Tibial nerve (tissue), 4 donors: Measurements from ENCODE around the gene TRPM2. TPM values are rescaled to one million over a fixed set of nuclear protein-coding genes. Genes with fewer than 3 reads are reported as not detected.

Source experiments
- DNase-seq, 2 donors: peaks; one replicate each; pipeline ENCODE4 v3.0.0-alpha.2; 2019; ENCODE audit warnings: low spot score in 2 of 2
- H3K27ac ChIP-seq, 4 donors: fragments of 200-600 bp; sonication (generic) in 3 of 4; one replicate each; pipeline ENCODE4 v1.5.1; 2017 to 2019; ENCODE audit warnings: mild to moderate bottlenecking in 1 of 4
- H3K27me3 ChIP-seq, 2 donors: fragments of 200-600 bp; sonication (generic) in 1 of 2; one replicate each; pipeline versions ENCODE4 v1.5.1 to v1.6.0; 2017 to 2019
- H3K36me3 ChIP-seq, 3 donors: fragments of 200-600 bp; sonication (generic); one replicate each; pipeline ENCODE4 v1.5.1; 2018 to 2019
- H3K4me1 ChIP-seq, 4 donors: fragments of 200-600 bp; sonication (generic) in 3 of 4; one replicate each; pipeline ENCODE4 v1.5.1; 2017 to 2019
- H3K4me3 ChIP-seq, 4 donors: fragments of 200-600 bp; sonication (generic) in 3 of 4; one replicate each; pipeline ENCODE4 v1.5.1; 2017 to 2019; ENCODE audit warnings: mild to moderate bottlenecking in 1 of 4, moderate library complexity in 1 of 4
- H3K9me3 ChIP-seq, 4 donors: fragments of 200-600 bp; sonication (generic) in 3 of 4; one replicate each; pipeline ENCODE4 v1.5.1; 2017 to 2019
- CTCF ChIP-seq, 5 experiments: fragments of 200-600 bp in 3 of 5; fragments of 450-650 bp in 2 of 5; sonication (generic) in 3 of 5; IDR thresholded peaks; one replicate each; pipeline ENCODE4 v1.5.1; 2016 to 2019; ENCODE audit warnings: antibody characterized with exemption in 5 of 5, mild to moderate bottlenecking in 3 of 5, moderate library complexity in 2 of 5
- EP300 ChIP-seq, 2 donors: sonication (generic); formaldehyde crosslinking; IDR thresholded peaks; one replicate each; pipeline ENCODE4 v1.6.1; 2017; ENCODE audit warnings: antibody characterized with exemption in 2 of 2, mild to moderate bottlenecking in 1 of 2
- POLR2A ChIP-seq, 2 donors: fragments of 450-650 bp; IDR thresholded peaks; one replicate each; pipeline ENCODE4 v1.6.1; 2017; ENCODE audit warnings: antibody characterized with exemption in 2 of 2, mild to moderate bottlenecking in 2 of 2, moderate library complexity in 2 of 2
- WGBS, 2 donors: methylation state at CpG; one replicate each; pipeline ENCODE4 v1.1.5; 2018; 5-methylcytosine and 5-hydroxymethylcytosine counted together
- total RNA-seq, 4 donors: library from RNA; depleted of rRNA; stranded (reverse); fragments of >200 nt; gene quantifications; one replicate each; pipeline ENCODE4 v1.1.0, GENCODE V29; 2016

Gene TRPM2
- total RNA-seq, 4 donors from 2014 or later: 4.9 to 10.3 (median 7.8) TPM

DNA sequence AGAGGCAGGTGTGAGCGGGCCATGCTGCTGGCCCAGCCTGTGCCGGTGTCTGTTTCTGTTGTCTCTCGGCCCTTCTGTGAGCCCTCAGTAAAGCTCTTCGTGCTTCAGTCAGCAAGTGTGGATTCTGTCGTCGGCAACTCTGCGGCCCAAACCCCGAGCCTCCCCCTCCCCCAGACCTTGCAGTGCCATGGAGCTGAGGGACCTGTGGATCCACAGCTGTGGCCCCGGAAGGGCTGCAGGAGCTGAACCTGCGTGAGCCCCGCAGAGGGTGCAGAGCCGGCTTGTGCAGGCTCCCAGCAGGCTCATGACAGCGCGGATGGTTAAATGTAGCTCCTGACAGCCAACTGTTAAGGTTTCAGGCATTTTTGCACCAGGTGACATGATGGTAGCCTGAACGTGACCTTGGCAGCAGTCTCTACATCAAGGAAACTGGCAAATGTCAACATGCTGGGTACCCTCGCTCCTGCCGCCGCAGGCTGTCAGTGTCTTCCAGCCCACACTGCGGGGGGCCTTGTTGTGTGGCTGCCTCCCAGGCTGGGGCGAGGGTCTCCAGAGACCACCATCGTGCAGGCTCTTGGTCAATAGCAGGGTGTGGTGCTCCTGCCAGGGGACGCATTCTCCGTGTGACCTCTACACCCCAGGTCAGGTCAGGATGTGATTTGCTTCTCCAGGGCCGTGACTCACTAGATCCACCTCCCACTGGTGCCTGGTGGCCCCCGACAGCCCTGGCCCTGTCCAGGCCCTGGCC lies 108.8 kb downstream of the TRPM2 start:
- Histone ChIP-seq H3K4me3 (no peak overlapping the region), H3K27me3 (no peaks in the 10 kb centered on the region), H3K27ac (no peak overlapping the region), H3K36me3 (peaks cover 0 to 13% (median 0%) of the 10 kb centered on the region in 3 donors), H3K4me1 (peaks cover 0 to 18% (median 0%) of the 10 kb centered on the region in 4 donors), H3K9me3 (no peaks in the 10 kb centered on the region)
- TF ChIP-seq EP300 (IDR thresholded peaks at IDR 0.05) (no peak), POLR2A (IDR thresholded peaks at IDR 0.05) (no peak), CTCF (IDR thresholded peaks at IDR 0.05) (no peak)
- 83 to 88% methylated on average over 16 to 22 of the region's 25 CpGs for WGBS, 2 donors
- DNase-seq: no peak

- TF ChIP-seq POLR2A (IDR thresholded peaks at IDR 0.05) (no peak), CTCF (IDR thresholded peaks at IDR 0.05) (no peak), EP300 (IDR thresholded peaks at IDR 0.05) (no peak)
- H3K36me3 ChIP-seq: peaks cover 0 to 8% (median 0%) of the 10 kb centered on the region in 3 donors
- no peak overlapping the region for H3K27ac ChIP-seq
- H3K4me3 ChIP-seq: no peak overlapping the region
- WGBS, 2 donors: 73 to 88% methylated on average over 11 of the region's 11 CpGs
- peaks cover 0 to 18% (median 0%) of the 10 kb centered on the region in 4 donors for H3K4me1 ChIP-seq
- no peaks in the 10 kb centered on the region for H3K27me3 ChIP-seq
- H3K9me3 ChIP-seq: no peaks in the 10 kb centered on the region
- DNase-seq: no peak
Observed at GRCh38 chr21:44462834-44463200, 109.4 kb downstream of the TRPM2 start.

GRCh38 chr21:44463724-44464123 lies 110.3 kb downstream of the TRPM2 start:
- no peak for TF ChIP-seq EP300 (IDR thresholded peaks at IDR 0.05)
- TF ChIP-seq CTCF (IDR thresholded peaks at IDR 0.05): no peak
- no peaks in the 10 kb centered on the region for H3K9me3 ChIP-seq
- peaks cover 0 to 5% (median 0%) of the 10 kb centered on the region in 3 donors for H3K36me3 ChIP-seq
- H3K4me1 ChIP-seq: peaks cover 0 to 18% (median 0%) of the 10 kb centered on the region in 4 donors
- no peaks in the 10 kb centered on the region for H3K27me3 ChIP-seq
- no peak for DNase-seq
- no peak overlapping the region for H3K27ac ChIP-seq
- no peak overlapping the region for H3K4me3 ChIP-seq
- 43 to 53% methylated on average over 21 to 28 of the region's 30 CpGs for WGBS, 2 donors

- Histone ChIP-seq H3K27ac (no peak overlapping the region), H3K27me3 (no peaks in the 10 kb centered on the region), H3K36me3 (peaks cover 0 to 5% (median 0%) of the 10 kb centered on the region in 3 donors), H3K4me3 (no peak overlapping the region), H3K4me1 (peaks cover 0 to 18% (median 0%) of the 10 kb centered on the region in 4 donors), H3K9me3 (no peaks in the 10 kb centered on the region)
- no peak for DNase-seq
- WGBS, 2 donors: 75 to 85% methylated on average over 12 of the region's 12 CpGs
- TF ChIP-seq CTCF (IDR thresholded peaks at IDR 0.05) (no peak), POLR2A (IDR thresholded peaks at IDR 0.05) (no peak), EP300 (IDR thresholded peaks at IDR 0.05) (no peak)
Observed at GRCh38 chr21:44464351-44464750, 110.9 kb downstream of the TRPM2 start.

DNA sequence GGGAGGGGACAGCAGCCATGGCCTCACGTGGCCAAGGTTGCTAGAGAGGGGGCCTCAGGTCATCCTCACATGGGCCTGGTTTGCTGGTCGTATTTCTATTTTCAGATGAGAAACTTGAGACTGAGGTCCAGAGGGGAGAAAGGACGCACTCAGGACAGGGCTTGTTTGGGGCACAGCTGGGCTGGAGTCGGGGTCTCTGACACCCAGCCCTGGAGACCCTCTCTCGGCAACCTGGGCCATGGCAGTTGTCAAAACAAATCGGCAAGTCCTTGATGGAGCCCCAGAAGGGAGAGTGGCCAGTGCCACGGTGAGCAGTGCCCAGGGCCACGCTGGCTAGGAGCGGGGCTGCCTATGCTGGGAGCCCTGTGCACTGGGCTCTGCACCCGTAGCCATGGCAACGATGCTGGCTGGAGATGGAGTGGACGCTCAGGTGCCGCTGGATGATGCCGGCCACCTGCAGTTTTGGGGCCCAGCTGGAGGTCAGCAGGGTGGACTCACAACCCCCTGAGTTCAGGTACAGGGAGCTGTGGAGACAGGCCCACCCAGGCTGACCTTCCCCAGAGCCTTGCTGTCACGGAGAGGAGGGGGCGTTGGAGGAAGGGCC lies 113.0 kb downstream of the TRPM2 start:
- Histone ChIP-seq H3K36me3 (no peaks in the 10 kb centered on the region), H3K27me3 (no peaks in the 10 kb centered on the region), H3K4me3 (no peak overlapping the region), H3K27ac (no peak overlapping the region), H3K4me1 (peaks cover 0 to 9% (median 0%) of the 10 kb centered on the region in 4 donors), H3K9me3 (no peaks in the 10 kb centered on the region)
- DNase-seq: no peak
- TF ChIP-seq CTCF (IDR thresholded peaks at IDR 0.05): no peak
- no peak for TF ChIP-seq EP300 (IDR thresholded peaks at IDR 0.05)
- TF ChIP-seq POLR2A (IDR thresholded peaks at IDR 0.05): no peak
- 85 to 88% methylated on average over 15 to 16 of the region's 16 CpGs for WGBS, 2 donors
